Measurements from ENCODE around the gene TNRC18. TPM values are rescaled to one million over a fixed set of nuclear protein-coding genes. Genes with fewer than 3 reads are reported as not detected.
"Not testable (repeated sequence)": the region's sequence is repeated elsewhere in the genome, so short reads cannot be mapped to it uniquely, and the experiment has no call there.

Gene TNRC18
- total RNA-seq, 2 donors from 2014 or later = 182 to 244 TPM

- no peak for ATAC-seq (ENCODE audit: insufficient number of reproducible peaks, low FRiP score, low read depth)
- no peaks in the 10 kb centered on the region for H3K4me1 ChIP-seq (ENCODE audit: control insufficient read depth in 1 of 2, low read depth in 2 of 2)
- H3K9me3 ChIP-seq = peaks cover 8% of the 10 kb centered on the region
- H3K4me3 ChIP-seq = no peak overlapping the region
- DNase-seq (ENCODE audit: low spot score) = no peak
- H3K27ac ChIP-seq = no peak overlapping the region
- H3K36me3 ChIP-seq = peaks cover 79% of the 10 kb centered on the region
- H3K27me3 ChIP-seq (replicated peaks; ENCODE audit: insufficient read depth) = no peaks in the 10 kb centered on the region
- no peak for TF ChIP-seq CTCF (IDR thresholded peaks at IDR 0.05)
Observed at GRCh38 chr7:5320391-5320790, 103.2 kb downstream of the TNRC18 start.

- peaks cover 76% of the 10 kb centered on the region for H3K36me3 ChIP-seq
- not testable (repeated sequence) for H3K27ac ChIP-seq; H3K4me3 ChIP-seq; H3K9me3 ChIP-seq; H3K27me3 ChIP-seq (replicated peaks; ENCODE audit: insufficient read depth); ATAC-seq (ENCODE audit: insufficient number of reproducible peaks, low FRiP score, low read depth); H3K4me1 ChIP-seq (ENCODE audit: control insufficient read depth in 1 of 2, low read depth in 2 of 2); DNase-seq (ENCODE audit: low spot score)
Observed at GRCh38 chr7:5318613-5319012, 105.0 kb downstream of the TNRC18 start.

GRCh38 chr7:5315761-5316160, 107.9 kb downstream of the TNRC18 start:
- Histone ChIP-seq H3K4me3 (no peak overlapping the region), H3K36me3 (peaks cover 79% of the 10 kb centered on the region), H3K27me3 (replicated peaks; ENCODE audit: insufficient read depth) (no peaks in the 10 kb centered on the region), H3K9me3 (peaks cover 8% of the 10 kb centered on the region), H3K27ac (no peak overlapping the region), H3K4me1 (ENCODE audit: control insufficient read depth in 1 of 2, low read depth in 2 of 2) (no peaks in the 10 kb centered on the region)
- no peak for TF ChIP-seq CTCF (IDR thresholded peaks at IDR 0.05)
- no peak for ATAC-seq (ENCODE audit: insufficient number of reproducible peaks, low FRiP score, low read depth)
- no peak for DNase-seq (ENCODE audit: low spot score)

- Histone ChIP-seq H3K27me3 (replicated peaks; ENCODE audit: insufficient read depth) (no peaks in the 10 kb centered on the region), H3K4me1 (ENCODE audit: control insufficient read depth in 1 of 2, low read depth in 2 of 2) (no peaks in the 10 kb centered on the region), H3K36me3 (peaks cover 78% of the 10 kb centered on the region), H3K9me3 (peaks cover 8% of the 10 kb centered on the region), H3K27ac (no peak overlapping the region), H3K4me3 (no peak overlapping the region)
- ATAC-seq (ENCODE audit: insufficient number of reproducible peaks, low FRiP score, low read depth) = no peak
- TF ChIP-seq CTCF (IDR thresholded peaks at IDR 0.05) = no peak
- DNase-seq (ENCODE audit: low spot score) = no peak
Observed at GRCh38 chr7:5314864-5315263, 108.8 kb downstream of the TNRC18 start.

- DNase-seq (ENCODE audit: low spot score); H3K4me1 ChIP-seq (ENCODE audit: control insufficient read depth in 1 of 2, low read depth in 2 of 2); H3K4me3 ChIP-seq; ATAC-seq (ENCODE audit: insufficient number of reproducible peaks, low FRiP score, low read depth); H3K9me3 ChIP-seq; H3K27ac ChIP-seq; H3K27me3 ChIP-seq (replicated peaks; ENCODE audit: insufficient read depth): not testable (repeated sequence)
- peaks cover 76% of the 10 kb centered on the region for H3K36me3 ChIP-seq
Observed at GRCh38 chr7:5313076-5313885, 110.4 kb downstream of the TNRC18 start.

- not testable (repeated sequence) for H3K4me1 ChIP-seq (ENCODE audit: control insufficient read depth in 1 of 2, low read depth in 2 of 2); H3K9me3 ChIP-seq; DNase-seq (ENCODE audit: low spot score); ATAC-seq (ENCODE audit: insufficient number of reproducible peaks, low FRiP score, low read depth); H3K27ac ChIP-seq; H3K4me3 ChIP-seq; H3K27me3 ChIP-seq (replicated peaks; ENCODE audit: insufficient read depth)
- H3K36me3 ChIP-seq = peaks cover 80% of the 10 kb centered on the region
Observed at GRCh38 chr7:5312276-5313070, 111.2 kb downstream of the TNRC18 start.

Data from thoracic aorta (tissue), 2 donors.